Transverse colon (tissue), 4 donors: Measurements from ENCODE around the gene RBM19.

Source experiments
- CTCF ChIP-seq, 5 experiments: fragments of 200-600 bp in 3 of 5; fragments of 450-650 bp in 2 of 5; sonication (generic) in 3 of 5; IDR thresholded peaks; 1 replicate in 2 of 5; 2 replicates in 3 of 5; pipeline ENCODE4 v1.5.1; 2016 to 2017; ENCODE audit warnings: antibody characterized with exemption in 5 of 5, inconsistent platforms in 3 of 5, mild to moderate bottlenecking in 2 of 5, moderate library complexity in 1 of 5
- EP300 ChIP-seq: sonication (generic); formaldehyde crosslinking; IDR thresholded peaks from one replicate; pipeline ENCODE4 v1.6.1; 2017; ENCODE audit warnings: antibody characterized with exemption, low read depth
- POLR2A ChIP-seq: fragments of 450-650 bp; IDR thresholded peaks from one replicate; pipeline ENCODE4 v1.6.1; 2016; ENCODE audit warnings: antibody characterized with exemption, mild to moderate bottlenecking, moderate library complexity
- POLR2AphosphoS5 ChIP-seq, 3 donors: sonication (generic); formaldehyde crosslinking; IDR thresholded peaks; one replicate each; pipeline ENCODE4 v1.6.1; 2016; ENCODE audit warnings: antibody characterized with exemption in 3 of 3

GRCh38 chr12:113911971-113912759 is 54.0 kb downstream of the RBM19 start:
- TF ChIP-seq EP300 (no peak), CTCF (IDR thresholded peaks at IDR 0.05) (no peak), POLR2A (no peak), POLR2AphosphoS5 (IDR thresholded peaks at IDR 0.05) (no peak)
